ENCODE data around the gene TEX11.

TEX11 gene

GRCh38 chrX:70496491-70496890 lies 412.0 kb downstream of the TEX11 start:
- H3K4me2 ChIP-seq (ENCODE audit: low read length) = no peak overlapping the region
- no peak overlapping the region for H3K27ac ChIP-seq (ENCODE audit: low read depth, low read length, poor library complexity, severe bottlenecking)
- TF ChIP-seq CTCF (IDR thresholded peaks at IDR 0.05; ENCODE audit: low read length) (no peak), EZH2 (IDR thresholded peaks at IDR 0.05; ENCODE audit: borderline replicate concordance, low read length) (no peak)
- no peaks in the 10 kb centered on the region for H3F3A ChIP-seq (ENCODE audit: insufficient read depth, low read length)
- no peaks in the 10 kb centered on the region for H3K27me3 ChIP-seq (ENCODE audit: insufficient read depth, low read length)
- no peak overlapping the region for H3K9ac ChIP-seq (ENCODE audit: low read length)
- H3K9me2 ChIP-seq (ENCODE audit: low read depth, low read length) = no peaks in the 10 kb centered on the region
- no peak overlapping the region for H3K4me3 ChIP-seq (ENCODE audit: low read depth, low read length, poor library complexity, severe bottlenecking)
- no peak overlapping the region for H2AFZ ChIP-seq (ENCODE audit: low read length)
- peaks cover 27% of the 10 kb centered on the region for H3K36me3 ChIP-seq (ENCODE audit: insufficient read depth, low read length)
- H4K20me1 ChIP-seq (ENCODE audit: insufficient read depth, low read length) = no peaks in the 10 kb centered on the region
- H3K4me1 ChIP-seq (ENCODE audit: insufficient read depth, low read length, severe bottlenecking) = no peaks in the 10 kb centered on the region
- H3K79me2 ChIP-seq (ENCODE audit: insufficient read depth, low read length) = no peaks in the 10 kb centered on the region
- H3K9me3 ChIP-seq (ENCODE audit: low read length) = no peaks in the 10 kb centered on the region

- Histone ChIP-seq H3K79me2 (ENCODE audit: insufficient read depth, low read length) (no peaks in the 10 kb centered on the region), H3K27ac (ENCODE audit: low read depth, low read length, poor library complexity, severe bottlenecking) (no peak overlapping the region), H3K4me1 (ENCODE audit: insufficient read depth, low read length, severe bottlenecking) (no peaks in the 10 kb centered on the region), H3K4me2 (ENCODE audit: low read length) (no peak overlapping the region), H4K20me1 (ENCODE audit: insufficient read depth, low read length) (no peaks in the 10 kb centered on the region), H3K9me3 (ENCODE audit: low read length) (no peaks in the 10 kb centered on the region), H3K27me3 (ENCODE audit: insufficient read depth, low read length) (no peaks in the 10 kb centered on the region), H3F3A (ENCODE audit: insufficient read depth, low read length) (no peaks in the 10 kb centered on the region), H3K9me2 (ENCODE audit: low read depth, low read length) (no peaks in the 10 kb centered on the region), H3K9ac (ENCODE audit: low read length) (no peak overlapping the region), H2AFZ (ENCODE audit: low read length) (no peak overlapping the region), H3K4me3 (ENCODE audit: low read depth, low read length, poor library complexity, severe bottlenecking) (no peak overlapping the region), H3K36me3 (ENCODE audit: insufficient read depth, low read length) (peaks cover 22% of the 10 kb centered on the region)
- TF ChIP-seq EZH2 (IDR thresholded peaks at IDR 0.05; ENCODE audit: borderline replicate concordance, low read length) (no peak), CTCF (IDR thresholded peaks at IDR 0.05; ENCODE audit: low read length) (no peak)
Observed at GRCh38 chrX:70494441-70494840, 414.1 kb downstream of the TEX11 start.

- Histone ChIP-seq H3K4me2 (ENCODE audit: low read length) (no peak overlapping the region), H3K4me1 (ENCODE audit: insufficient read depth, low read length, severe bottlenecking) (no peaks in the 10 kb centered on the region), H3K79me2 (ENCODE audit: insufficient read depth, low read length) (no peaks in the 10 kb centered on the region), H2AFZ (ENCODE audit: low read length) (no peak overlapping the region), H3K4me3 (ENCODE audit: low read depth, low read length, poor library complexity, severe bottlenecking) (no peak overlapping the region), H3K9me3 (ENCODE audit: low read length) (no peaks in the 10 kb centered on the region), H3K9ac (ENCODE audit: low read length) (no peak overlapping the region), H3K36me3 (ENCODE audit: insufficient read depth, low read length) (peaks cover 13% of the 10 kb centered on the region), H4K20me1 (ENCODE audit: insufficient read depth, low read length) (no peaks in the 10 kb centered on the region), H3K27ac (ENCODE audit: low read depth, low read length, poor library complexity, severe bottlenecking) (no peak overlapping the region), H3K27me3 (ENCODE audit: insufficient read depth, low read length) (no peaks in the 10 kb centered on the region), H3K9me2 (ENCODE audit: low read depth, low read length) (no peaks in the 10 kb centered on the region), H3F3A (ENCODE audit: insufficient read depth, low read length) (no peaks in the 10 kb centered on the region)
- TF ChIP-seq CTCF (IDR thresholded peaks at IDR 0.05; ENCODE audit: low read length) (no peak), EZH2 (IDR thresholded peaks at IDR 0.05; ENCODE audit: borderline replicate concordance, low read length) (no peak)
Observed at GRCh38 chrX:70488856-70489255, 419.7 kb downstream of the TEX11 start.
